CD4-positive, CD25-positive, alpha-beta regulatory T cell (primary cell): Measurements from ENCODE around the gene RPS6KA6. TPM values are rescaled to one million over a fixed set of nuclear protein-coding genes. Genes with fewer than 3 reads are reported as not detected.

Source experiments
- ATAC-seq, 2 donors: fragments of 150-1000 bp; cut with Tn5 transposase; one replicate each; pipeline ENCODE4 v1.10.0; 2021; ENCODE audit warnings: low read depth in 2 of 2, moderate number of reproducible peaks in 2 of 2, moderate library complexity in 1 of 2
- DNase-seq, 3 donors: peaks; one replicate each; pipeline versions ENCODE4 v3.0.0 to v3.0.0-alpha.2; 2012 to 2022; ENCODE audit warnings: mixed read lengths in 1 of 3
- H3K27ac ChIP-seq: one replicate; pipeline ENCODE4 v1.7.0; 2013; ENCODE audit warnings: mild to moderate bottlenecking, low read length; ENCODE audit not compliant: insufficient read depth, poor library complexity, severe bottlenecking
- H3K27me3 ChIP-seq: one replicate; pipeline ENCODE4 v1.7.0; 2013; ENCODE audit warnings: low read length; ENCODE audit not compliant: control insufficient read depth, insufficient read depth
- H3K36me3 ChIP-seq: one replicate; pipeline ENCODE4 v1.7.0; 2013; ENCODE audit warnings: mild to moderate bottlenecking, low read length, moderate library complexity; ENCODE audit not compliant: control insufficient read depth, insufficient read depth
- H3K4me1 ChIP-seq: 2 replicates; pipeline ENCODE4 v1.7.0; 2013; ENCODE audit warnings: mild to moderate bottlenecking, low read length; ENCODE audit not compliant: insufficient read depth, control insufficient read depth, poor library complexity, severe bottlenecking
- H3K4me3 ChIP-seq: one replicate; pipeline ENCODE4 v1.7.0; 2013; ENCODE audit warnings: low read depth, mild to moderate bottlenecking, low read length, moderate library complexity
- H3K9me3 ChIP-seq, 2 experiments: 1 replicate in 1 of 2; 2 replicates in 1 of 2; pipeline ENCODE4 v1.7.0; 2013; ENCODE audit warnings: low read length in 2 of 2, mild to moderate bottlenecking in 1 of 2, moderate library complexity in 1 of 2; ENCODE audit not compliant: control insufficient read depth in 2 of 2
- H3K27ac Mint-ChIP-seq, 3 donors: one replicate each; pipeline ENCODE4 v1.8.0; 2020 to 2022; ENCODE audit warnings: mild to moderate bottlenecking in 3 of 3, mixed read lengths in 3 of 3, moderate library complexity in 2 of 3
- H3K27me3 Mint-ChIP-seq: one replicate; pipeline ENCODE4 v1.8.0; 2022; ENCODE audit warnings: mild to moderate bottlenecking, mixed read lengths
- H3K36me3 Mint-ChIP-seq: one replicate; pipeline ENCODE4 v1.8.0; 2020; ENCODE audit warnings: mixed read lengths
- H3K4me1 Mint-ChIP-seq, 4 donors: one replicate each; pipeline ENCODE4 v1.8.0; 2020 to 2022; ENCODE audit warnings: mixed read lengths in 4 of 4, mild to moderate bottlenecking in 1 of 4
- H3K4me3 Mint-ChIP-seq, 4 donors: one replicate each; pipeline ENCODE4 v1.8.0; 2020 to 2022; ENCODE audit warnings: mild to moderate bottlenecking in 4 of 4, mixed read lengths in 4 of 4, moderate library complexity in 3 of 4
- H3K9me3 Mint-ChIP-seq, 7 donors: one replicate each; pipeline ENCODE4 v1.8.0; 2020 to 2022; ENCODE audit warnings: mixed read lengths in 7 of 7, mild to moderate bottlenecking in 3 of 7, moderate library complexity in 2 of 7
- polyA plus RNA-seq, 4 donors: library from polyadenylated mRNA; unstranded; fragments of 300-500 nt; fragmentation: Illumina TruSeq; gene quantifications; one replicate each; pipeline ENCODE4 v1.2.3, GENCODE V29; 2021
- total RNA-seq: library from RNA; stranded (reverse); gene quantifications from one replicate; pipeline ENCODE4 v1.2.3, GENCODE V29; 2022

RPS6KA6 gene
- 0.05 TPM for total RNA-seq
- under 1 TPM in 1 of 4 donors, not detected in 3; 0.06 TPM for polyA plus RNA-seq

- Mint-ChIP-seq H3K4me1 (peaks cover 0 to 4% (median 1%) of the 10 kb centered on the region in 4 donors), H3K4me3 (peak within 1 kb of the TSS in 2 of 4 donors; percentile 33 to 55), H3K9me3 (peaks cover 0 to 8% (median 3%) of the 10 kb centered on the region in 7 donors), H3K27ac (peak within 1 kb of the TSS in 1 of 3 donors; percentile 60), H3K36me3 (no peaks in the 10 kb centered on the region), H3K27me3 (no peaks in the 10 kb centered on the region)
- no peaks in the 10 kb centered on the region for H3K4me1 ChIP-seq
- ATAC-seq (peak in 1 of 2 donors; percentile 50), DNase-seq (no peak)
- H3K36me3 ChIP-seq, result no peaks in the 10 kb centered on the region
- H3K9me3 ChIP-seq, result no peaks in the 10 kb centered on the region
- no peak within 1 kb of the TSS for H3K27ac ChIP-seq
- H3K27me3 ChIP-seq, result no peaks in the 10 kb centered on the region
- no peak within 1 kb of the TSS for H3K4me3 ChIP-seq
These were observed at the start of gene RPS6KA6 for GRCh38 chrX:84187533-84188319. RPS6KA6 (minus strand) TSS chrX:84188199; CDS start chrX:84187899, 300 bp downstream.

- no peaks in the 10 kb centered on the region for H3K36me3 Mint-ChIP-seq
- Histone ChIP-seq H3K4me1 (no peaks in the 10 kb centered on the region), H3K36me3 (no peaks in the 10 kb centered on the region), H3K27me3 (no peaks in the 10 kb centered on the region), H3K4me3 (no peak overlapping the region), H3K27ac (no peak overlapping the region), H3K9me3 (no peaks in the 10 kb centered on the region)
- DNase-seq (no peak), ATAC-seq (no peak)
- H3K27me3 Mint-ChIP-seq, result no peaks in the 10 kb centered on the region
- no peaks in the 10 kb centered on the region for H3K4me1 Mint-ChIP-seq
- no peak overlapping the region for H3K27ac Mint-ChIP-seq
- H3K9me3 Mint-ChIP-seq, result peaks cover 0 to 3% (median 0%) of the 10 kb centered on the region in 7 donors
- H3K4me3 Mint-ChIP-seq, result no peak overlapping the region
These were observed 36.7 kb upstream of the RPS6KA6 start for GRCh38 chrX:84224741-84225140.

GRCh38 chrX:84223261-84223660, 35.3 kb upstream of the RPS6KA6 start:
- Mint-ChIP-seq H3K27me3 (no peaks in the 10 kb centered on the region), H3K27ac (no peak overlapping the region), H3K4me1 (no peaks in the 10 kb centered on the region), H3K36me3 (no peaks in the 10 kb centered on the region), H3K9me3 (peaks cover 0 to 3% (median 0%) of the 10 kb centered on the region in 7 donors), H3K4me3 (no peak overlapping the region)
- Histone ChIP-seq H3K4me1 (no peaks in the 10 kb centered on the region), H3K27ac (no peak overlapping the region), H3K9me3 (no peaks in the 10 kb centered on the region), H3K4me3 (no peak overlapping the region), H3K36me3 (no peaks in the 10 kb centered on the region), H3K27me3 (no peaks in the 10 kb centered on the region)
- DNase-seq, result no peak
- no peak for ATAC-seq

DNA sequence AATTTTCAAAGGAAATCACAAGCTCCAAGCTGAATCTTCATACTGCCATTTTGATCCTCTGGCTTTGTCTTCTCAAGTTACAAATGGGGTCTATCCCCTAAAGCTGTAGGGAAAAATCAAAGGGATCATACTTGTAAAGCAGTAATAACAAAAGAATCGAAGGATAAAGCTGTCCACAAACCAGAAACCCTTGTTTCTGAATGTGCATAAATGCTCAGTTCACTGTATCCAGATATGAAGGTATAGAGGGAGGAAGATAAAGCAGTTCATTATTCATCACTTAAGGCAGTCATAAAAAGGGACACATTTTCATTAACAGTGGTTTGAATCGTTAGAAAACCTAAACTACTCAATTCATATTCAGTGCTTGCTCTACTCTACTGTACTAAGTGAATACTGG, 33.2 kb upstream of the RPS6KA6 start:
- Mint-ChIP-seq H3K27ac (no peak overlapping the region), H3K4me1 (no peaks in the 10 kb centered on the region), H3K4me3 (no peak overlapping the region), H3K36me3 (no peaks in the 10 kb centered on the region), H3K9me3 (peaks cover 0 to 3% (median 0%) of the 10 kb centered on the region in 7 donors), H3K27me3 (no peaks in the 10 kb centered on the region)
- DNase-seq (no peak), ATAC-seq (no peak)
- Histone ChIP-seq H3K4me1 (no peaks in the 10 kb centered on the region), H3K27me3 (no peaks in the 10 kb centered on the region), H3K27ac (no peak overlapping the region), H3K4me3 (no peak overlapping the region), H3K9me3 (no peaks in the 10 kb centered on the region), H3K36me3 (no peaks in the 10 kb centered on the region)

- H3K4me3 ChIP-seq, result no peak overlapping the region
These were observed 31.6 kb upstream of the RPS6KA6 start for GRCh38 chrX:84219551-84219950.

DNA sequence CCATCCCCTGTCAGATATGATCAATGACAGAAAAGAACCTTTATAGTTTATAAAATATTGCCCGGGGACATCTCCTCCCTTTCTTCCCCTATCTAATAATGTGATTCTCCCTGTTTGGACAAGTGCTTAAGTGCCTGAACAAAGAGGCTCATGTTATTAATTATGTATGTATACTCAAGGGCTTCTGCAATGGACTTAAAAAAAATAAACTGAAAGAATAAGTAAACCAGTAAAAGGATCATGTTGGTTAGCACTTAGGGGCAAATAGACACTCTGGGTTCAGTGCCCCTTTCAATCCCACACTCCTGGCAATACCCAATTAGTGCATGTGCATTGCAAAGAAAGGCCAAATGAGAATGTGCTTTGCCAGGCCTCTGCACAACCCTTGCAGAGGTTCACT, 30.7 kb upstream of the RPS6KA6 start:
- ATAC-seq (no peak), DNase-seq (no peak)
- Histone ChIP-seq H3K4me1 (no peaks in the 10 kb centered on the region), H3K36me3 (no peaks in the 10 kb centered on the region), H3K27me3 (no peaks in the 10 kb centered on the region), H3K4me3 (no peak overlapping the region), H3K27ac (no peak overlapping the region), H3K9me3 (no peaks in the 10 kb centered on the region)
- Mint-ChIP-seq H3K27ac (no peak overlapping the region), H3K36me3 (no peaks in the 10 kb centered on the region), H3K4me1 (no peaks in the 10 kb centered on the region), H3K4me3 (no peak overlapping the region), H3K27me3 (no peaks in the 10 kb centered on the region), H3K9me3 (peaks cover 0 to 6% (median 0%) of the 10 kb centered on the region in 7 donors)

More at GRCh38 chrX:84219551-84219950, 31.6 kb upstream of the RPS6KA6 start:
- Mint-ChIP-seq H3K4me3 (no peak overlapping the region), H3K36me3 (no peaks in the 10 kb centered on the region), H3K27me3 (no peaks in the 10 kb centered on the region), H3K9me3 (peaks cover 0 to 6% (median 0%) of the 10 kb centered on the region in 7 donors), H3K27ac (no peak overlapping the region), H3K4me1 (no peaks in the 10 kb centered on the region)
- no peaks in the 10 kb centered on the region for H3K9me3 ChIP-seq
- no peaks in the 10 kb centered on the region for H3K4me1 ChIP-seq
- no peaks in the 10 kb centered on the region for H3K36me3 ChIP-seq
- DNase-seq (no peak), ATAC-seq (no peak)
- H3K27ac ChIP-seq, result no peak overlapping the region
- H3K27me3 ChIP-seq, result no peaks in the 10 kb centered on the region

DNA sequence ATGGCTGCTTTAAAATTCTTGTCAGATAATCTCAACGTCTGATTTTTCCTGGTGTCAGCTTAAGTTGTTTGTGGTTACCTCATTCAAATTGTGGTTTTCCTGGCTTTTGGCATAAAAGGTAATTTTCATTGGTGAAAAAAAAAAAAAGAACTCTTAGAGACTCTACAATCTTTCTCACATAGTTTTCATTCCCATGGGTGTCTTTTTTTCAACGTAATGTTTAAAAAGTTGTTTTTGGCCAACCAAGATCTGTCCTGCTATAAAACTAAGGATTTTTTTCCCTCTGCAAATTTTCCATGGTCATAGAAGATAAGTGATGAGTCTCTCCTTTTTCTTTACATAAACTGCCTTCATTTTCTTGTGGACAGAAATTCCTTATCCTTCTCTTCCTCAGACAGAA, 28.9 kb upstream of the RPS6KA6 start:
- no peak overlapping the region for H3K4me3 Mint-ChIP-seq
- H3K27ac ChIP-seq, result no peak overlapping the region
- H3K27ac Mint-ChIP-seq, result no peak overlapping the region
- no peak overlapping the region for H3K4me3 ChIP-seq
- H3K27me3 Mint-ChIP-seq, result no peaks in the 10 kb centered on the region
- ATAC-seq (no peak), DNase-seq (no peak)
- H3K36me3 Mint-ChIP-seq, result no peaks in the 10 kb centered on the region
- no peaks in the 10 kb centered on the region for H3K36me3 ChIP-seq
- peaks cover 0 to 3% (median 0%) of the 10 kb centered on the region in 7 donors for H3K9me3 Mint-ChIP-seq
- no peaks in the 10 kb centered on the region for H3K4me1 ChIP-seq
- no peaks in the 10 kb centered on the region for H3K9me3 ChIP-seq
- no peaks in the 10 kb centered on the region for H3K4me1 Mint-ChIP-seq
- no peaks in the 10 kb centered on the region for H3K27me3 ChIP-seq

DNA sequence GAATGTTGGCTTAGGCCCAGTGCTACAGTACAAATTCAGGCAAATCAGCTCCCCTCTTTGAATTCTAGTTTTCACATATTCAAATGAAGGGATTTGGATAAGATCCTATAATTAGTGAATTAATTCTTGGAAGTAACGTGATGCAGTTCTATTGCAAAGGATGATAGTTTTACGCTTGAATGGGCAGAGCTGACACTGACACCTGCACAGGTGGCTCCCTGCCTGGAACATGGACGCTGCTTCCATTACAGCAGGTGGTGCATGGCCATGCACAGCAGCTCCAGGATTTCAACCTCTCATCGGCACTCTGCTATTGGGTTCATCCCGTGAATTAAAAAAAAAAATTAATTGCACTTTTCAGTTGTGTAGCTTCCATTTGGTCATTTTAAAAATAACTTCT, 28.4 kb upstream of the RPS6KA6 start:
- no peak overlapping the region for H3K27ac ChIP-seq
- H3K4me3 Mint-ChIP-seq, result no peak overlapping the region
- DNase-seq, result no peak
- H3K27me3 Mint-ChIP-seq, result no peaks in the 10 kb centered on the region
- H3K36me3 Mint-ChIP-seq, result no peaks in the 10 kb centered on the region
- H3K27ac Mint-ChIP-seq, result no peak overlapping the region
- H3K36me3 ChIP-seq, result no peaks in the 10 kb centered on the region
- H3K4me1 ChIP-seq, result no peaks in the 10 kb centered on the region
- no peak for ATAC-seq
- H3K4me1 Mint-ChIP-seq, result no peaks in the 10 kb centered on the region
- no peaks in the 10 kb centered on the region for H3K9me3 ChIP-seq
- no peak overlapping the region for H3K4me3 ChIP-seq
- H3K27me3 ChIP-seq, result no peaks in the 10 kb centered on the region
- peaks cover 0 to 3% (median 0%) of the 10 kb centered on the region in 7 donors for H3K9me3 Mint-ChIP-seq
